H1 (cell line): Measurements from ENCODE around the gene IRS1. TPM values are rescaled to one million over a fixed set of nuclear protein-coding genes. Genes with fewer than 3 reads are reported as not detected.

Experiments
- CHD7 ChIP-seq: fragments of 300-600 bp; sonication (generic); IDR thresholded peaks from 2 replicates; pipeline ENCODE4 v1.7.1; 2012; ENCODE audit warnings: low read length, moderate library complexity, mild to moderate bottlenecking, inconsistent platforms; ENCODE audit not compliant: insufficient replicate concordance
- polyA plus RNA-seq, 7 experiments: library from polyadenylated mRNA; depleted of rRNA in 3 of 7; stranded (reverse) in 5 of 7; unstranded in 2 of 7; fragments of >200 nt in 5 of 7; fragments of 200-250 nt in 2 of 7; gene quantifications; 1 replicate in 5 of 7; 2 replicates in 1 of 7; 4 replicates in 1 of 7; pipeline versions ENCODE4 v1.2.1 to v1.2.3, GENCODE V29; 2011 to 2013; ENCODE audit warnings: missing spikeins in 2 of 7, mixed read lengths in 2 of 7
- total RNA-seq: library from RNA; stranded (reverse); fragmentation: NEBNext Ultra II Directional; extraction: Animal tissue kit (Norgen Biotek cat#: 25700); gene quantifications from 2 replicates; pipeline ENCODE4 v1.2.1, GENCODE V29; 2021

The IRS1 gene
- total and polyA plus RNA-seq, 2 of the 8 experiments (the other 6 are each of a cell fraction or from before 2014, with no cell fraction given) = 9.1 to 26.9 TPM

GRCh38 chr2:226738821-226739544 is 60.6 kb downstream of the IRS1 start (continued):
- TF ChIP-seq CHD7 = no peak
